Panc1 (cell line): ENCODE measurements around the gene USP40. TPM values are rescaled to one million over a fixed set of nuclear protein-coding genes. Genes with fewer than 3 reads are reported as not detected.

Source experiments
- ATAC-seq: fragments of 200-7000 bp; cut with Tn5 transposase; 2 replicates; pipeline ENCODE4 v1.9.1; 2020; ENCODE audit warnings: mild to moderate bottlenecking, moderate library complexity
- BruUV-seq: library from RNA; stranded (reverse); fragments of 400-500 nt; replicated peaks from 2 replicates; lab custom pipeline; 2021; lab: Mats Ljungman, UMichigan
- CTCF ChIA-PET: fragments of 300-600 bp; sonication (Branson Sonifier 250); formaldehyde crosslinking; loops from one replicate; lab custom pipeline; 2022; ENCODE audit warnings: antibody characterized with exemption; lab: Charles Lee
- POLR2A ChIA-PET: fragments of 300-600 bp; sonication (Branson Sonifier 250); formaldehyde crosslinking; loops from one replicate; lab custom pipeline; 2022; ENCODE audit warnings: antibody characterized with exemption; lab: Charles Lee
- DNase-seq: peaks from one replicate; pipeline ENCODE4 v3.0.0-alpha.2; 2010; ENCODE audit warnings: low read depth, low spot score
- H3K27ac ChIP-seq: 2 replicates; pipeline ENCODE4 v1.5.1; 2011; ENCODE audit warnings: mild to moderate bottlenecking, low read length, inconsistent platforms
- H3K27me3 ChIP-seq: fragments of 200-500 bp; sonication (Bioruptor generic); 2 replicates; pipeline ENCODE4 v1.6.0; 2014; ENCODE audit warnings: low read length, inconsistent platforms; ENCODE audit not compliant: control insufficient read depth, insufficient read depth
- H3K36me3 ChIP-seq: fragments of 200-500 bp; sonication (Bioruptor generic); 2 replicates; pipeline ENCODE4 v1.5.1; 2014; ENCODE audit warnings: inconsistent platforms, mild to moderate bottlenecking, low read length, moderate library complexity; ENCODE audit not compliant: control insufficient read depth, insufficient read depth
- H3K4me1 ChIP-seq: 2 replicates; pipeline ENCODE4 v1.5.1; 2011; ENCODE audit warnings: inconsistent platforms, mild to moderate bottlenecking, low read length, moderate library complexity; ENCODE audit not compliant: control insufficient read depth, insufficient read depth
- H3K4me3 ChIP-seq, 2 experiments: 2 replicates each; pipeline ENCODE4 v1.5.1; 2011 to 2012; ENCODE audit warnings: low read depth in 2 of 2, low read length in 2 of 2, mild to moderate bottlenecking in 2 of 2, inconsistent platforms in 1 of 2, moderate library complexity in 1 of 2
- H3K9me3 ChIP-seq: fragments of 200-500 bp; sonication (Bioruptor generic); 2 replicates; pipeline ENCODE4 v1.5.1; 2014; ENCODE audit warnings: low read depth, mild to moderate bottlenecking, inconsistent platforms, low read length, moderate library complexity; ENCODE audit not compliant: control insufficient read depth, insufficient read depth
- REST ChIP-seq, 2 experiments: IDR thresholded peaks; 2 replicates each; pipeline ENCODE4 v1.6.1; 2011 to 2012; ENCODE audit warnings: low read depth in 2 of 2, control low read depth in 1 of 2, low read length in 1 of 2, mild to moderate bottlenecking in 1 of 2, moderate library complexity in 1 of 2; ENCODE audit not compliant: insufficient read depth in 1 of 2
- SIN3A ChIP-seq: IDR thresholded peaks from 2 replicates; pipeline ENCODE4 v1.6.1; 2012; ENCODE audit warnings: low read depth, mild to moderate bottlenecking, low read length, moderate library complexity, borderline replicate concordance; ENCODE audit not compliant: insufficient read depth
- TCF7L2 ChIP-seq: IDR thresholded peaks from 2 replicates; pipeline ENCODE4 v1.6.1; 2011; ENCODE audit warnings: mild to moderate bottlenecking, low read depth, low read length, inconsistent platforms
- in situ Hi-C: cut with HindIII; loops from 2 replicates; pipeline ENCODE4 v1.10.0; 2016; ENCODE audit warnings: low sequenced_read_pairs, low pct_unique_long_range_greater_than_20kb
- intact Hi-C: fragments of 100-400 bp; cut with micrococcal nuclease; formaldehyde crosslinking; loops from one replicate; pipeline ENCODE4 v1.10.0; 2022; ENCODE audit not compliant: unreplicated experiment
- total RNA-seq: library from RNA; stranded (reverse); gene quantifications from one replicate; pipeline ENCODE4 v1.2.1, GENCODE V29; 2021; ENCODE audit not compliant: unreplicated experiment

USP40 gene
- total RNA-seq, 1 experiment from 2014 or later = 26.6 TPM

- in situ Hi-C loops = no loop called here
- POLR2A ChIA-PET = no interaction called here
- no TSS peak for BruUV-seq
- Histone ChIP-seq H3K9me3 (no peaks in the 10 kb centered on the region), H3K4me3 (no peak overlapping the region), H3K36me3 (peaks cover 2% of the 10 kb centered on the region), H3K4me1 (peaks cover 3% of the 10 kb centered on the region; the same call in 1 of the 2 replicates), H3K27me3 (no peaks in the 10 kb centered on the region), H3K27ac (peak overlapping the region; percentile 58)
- DNase-seq (no peak), ATAC-seq (peak; percentile 17)
- no peak for TF ChIP-seq SIN3A
- TF ChIP-seq REST (IDR thresholded peaks at IDR 0.05; ENCODE audit: insufficient read depth in 1 of 2, low read depth in 2 of 2, low read length in 1 of 2) = no peak
- intact Hi-C loops = no loop called here
- CTCF ChIA-PET = no interaction called here
Observed at GRCh38 chr2:233479616-233480489, 86.7 kb downstream of the USP40 start.

- intact Hi-C loops = no loop called here
- H3K9me3 ChIP-seq = no peaks in the 10 kb centered on the region
- TF ChIP-seq TCF7L2 (no peak), SIN3A (no peak)
- no peak overlapping the region for H3K4me3 ChIP-seq
- in situ Hi-C loops = no loop called here
- no peaks in the 10 kb centered on the region for H3K27me3 ChIP-seq
- CTCF ChIA-PET = interaction anchor here (1.0 kb wide), 1 partner anchor 355 kb away, joined by 4 read pairs; no protein-coding TSS in a partner anchor
- H3K4me1 ChIP-seq = peaks cover 3% of the 10 kb centered on the region; the same call in 1 of the 2 replicates
- peak overlapping the region; percentile 13; the same call in 1 of the 2 replicates for H3K27ac ChIP-seq
- ATAC-seq (no peak), DNase-seq (no peak)
- peaks cover 2% of the 10 kb centered on the region; the same call in 1 of the 2 replicates for H3K36me3 ChIP-seq
- POLR2A ChIA-PET = no interaction called here
- BruUV-seq = no TSS peak
Observed at GRCh38 chr2:233477548-233478433, 88.8 kb downstream of the USP40 start.
